Pancreas (tissue), 10 donors: Measurements from ENCODE around the gene ZNF554. TPM values are rescaled to one million over a fixed set of nuclear protein-coding genes. Genes with fewer than 3 reads are reported as not detected.
A peak's percentile ranks its signal among the peaks of the same experiment; 100 is the strongest.

ENCODE experiments used
- ATAC-seq, 4 donors: fragments of 200-7000 bp; cut with Tn5 transposase; one replicate each; pipeline versions ENCODE4 v1.8.0 to v1.9.1; 2020; ENCODE audit warnings: mild to moderate bottlenecking in 4 of 4, moderate library complexity in 4 of 4
- DNase-seq, 6 donors: peaks; one replicate each; pipeline ENCODE4 v3.0.0-alpha.2; 2020
- FAIRE-seq: peaks from 2 replicates; lab custom pipeline; 2012; peaks lifted over from hg19 to GRCh38; lab: Jason Lieb, UNC
- H3K27ac ChIP-seq, 4 donors: fragments of 200-600 bp; sonication (generic); 1 replicate in 3 of 4; 2 replicates in 1 of 4; pipeline versions ENCODE4 v1.5.0 to v1.8.0; 2020
- H3K27me3 ChIP-seq, 4 donors: fragments of 200-600 bp; one replicate each; pipeline ENCODE4 v1.8.0; 2021
- H3K36me3 ChIP-seq, 3 donors: fragments of 200-600 bp; sonication (generic) in 1 of 3; one replicate each; pipeline versions ENCODE4 v1.5.0 to v1.8.0; 2020 to 2021
- H3K4me1 ChIP-seq, 3 donors: fragments of 200-600 bp; one replicate each; pipeline ENCODE4 v1.8.0; 2021
- H3K4me3 ChIP-seq, 4 donors: fragments of 200-600 bp; sonication (generic) in 2 of 4; one replicate each; pipeline versions ENCODE4 v1.5.0 to v1.8.0; 2020 to 2021
- H3K9me3 ChIP-seq, 4 donors: fragments of 200-600 bp; one replicate each; pipeline ENCODE4 v1.8.0; 2021
- CTCF ChIP-seq, 4 donors: fragments of 200-600 bp; sonication (generic) in 3 of 4; IDR thresholded peaks; one replicate each; pipeline versions ENCODE4 v1.5.0 to v1.8.0; 2021; ENCODE audit warnings: antibody characterized with exemption in 4 of 4
- WGBS, 2 donors: extraction: QIAGEN DNeasy Blood & Tissue Kit; methylation state at CpG; one replicate each; pipeline ENCODE4 v1.1.7; 2013; 5-methylcytosine and 5-hydroxymethylcytosine counted together
- intact Hi-C, 3 donors: fragments of 100-400 bp; cut with DNase I; formaldehyde crosslinking; loops; one replicate each; pipeline versions ENCODE4 v1.11.1 to v1.14.2; 2022
- polyA plus RNA-seq, 2 donors: library from polyadenylated mRNA; stranded (reverse); fragments of 200-250 nt; gene quantifications; one replicate each; pipeline ENCODE4 v1.2.3, GENCODE V29; 2013
- total RNA-seq, 6 donors: library from RNA; stranded (reverse); fragmentation: NEBNext Ultra II Directional in 4 of 6; extraction: Animal tissue kit (Norgen Biotek cat#: 25700) in 4 of 6; gene quantifications; one replicate each; pipeline versions ENCODE4 v1.2.1 to v1.2.4, GENCODE V29; 2021 to 2023
- donor health status: healthy with polysubstance abuse.
- donor health status: DM: no; HTN: no; CAD: no; lungs with moderate emphysema.
- donor health status: DM: no; HTN: no; CAD: no.
- donor health status: control.
- donor health status: control.
- donor health status: Bipolar disorder and iron deficiency.
- donor health status: DM: yes; HTN: yes; CAD: no.
- donor health status: DM: no; HTN: no; CAD: no.
- donor health status: DM: no; HTN: no; CAD: no.
- donor health status: DM: yes; HTN: yes; CAD: no.

ZNF554 gene
- total and polyA plus RNA-seq, 8 donors: 2.6 to 5.2 (median 3.6) TPM

GRCh38 chr19:2856457-2857050, 36.9 kb downstream of the ZNF554 start:
- TF ChIP-seq CTCF (IDR thresholded peaks at IDR 0.05): no peak
- H3K27me3 ChIP-seq: no peaks in the 10 kb centered on the region
- H3K36me3 ChIP-seq: peaks cover 1 to 22% (median 22%) of the 10 kb centered on the region in 3 donors
- no peak overlapping the region for H3K4me3 ChIP-seq
- FAIRE-seq (no peak), DNase-seq (no peak), ATAC-seq (no peak)
- intact Hi-C loops: no loop called here
- peaks cover 0 to 10% (median 0%) of the 10 kb centered on the region in 4 donors for H3K9me3 ChIP-seq
- 94 to 96% methylated on average over 5 of the region's 5 CpGs for WGBS, 2 donors
- H3K27ac ChIP-seq: no peak overlapping the region
- H3K4me1 ChIP-seq: no peaks in the 10 kb centered on the region

- no peaks in the 10 kb centered on the region for H3K9me3 ChIP-seq
- 79 to 81% methylated on average over 27 of the region's 27 CpGs for WGBS, 2 donors
- intact Hi-C loops: no loop called here
Observed at GRCh38 chr19:2858864-2859263, 39.2 kb downstream of the ZNF554 start.

GRCh38 chr19:2863816-2864215, 44.1 kb downstream of the ZNF554 start:
- DNase-seq: no peak
- H3K4me3 ChIP-seq: no peak overlapping the region
- no peak for TF ChIP-seq CTCF (IDR thresholded peaks at IDR 0.05)
- no peak overlapping the region for H3K27ac ChIP-seq
- H3K4me1 ChIP-seq: no peaks in the 10 kb centered on the region
- ATAC-seq: no peak
- H3K36me3 ChIP-seq: no peaks in the 10 kb centered on the region
- WGBS, 2 donors: 40% methylated on average over 10 of the region's 10 CpGs
- FAIRE-seq: no peak
- intact Hi-C loops: no loop called here
- no peaks in the 10 kb centered on the region for H3K9me3 ChIP-seq
- H3K27me3 ChIP-seq: no peaks in the 10 kb centered on the region

More at GRCh38 chr19:2858864-2859263, 39.2 kb downstream of the ZNF554 start:
- Histone ChIP-seq H3K27ac (no peak overlapping the region), H3K27me3 (no peaks in the 10 kb centered on the region), H3K4me3 (no peak overlapping the region), H3K4me1 (no peaks in the 10 kb centered on the region), H3K36me3 (no peaks in the 10 kb centered on the region)
- FAIRE-seq (no peak), DNase-seq (no peak), ATAC-seq (no peak)
- TF ChIP-seq CTCF (IDR thresholded peaks at IDR 0.05): no peak

- TF ChIP-seq CTCF (IDR thresholded peaks at IDR 0.05): no peak
- intact Hi-C loops: no loop called here
- Histone ChIP-seq H3K4me3 (no peak overlapping the region), H3K36me3 (no peaks in the 10 kb centered on the region), H3K9me3 (no peaks in the 10 kb centered on the region), H3K27ac (peak overlapping the region in 1 of 4 donors; percentile 26), H3K4me1 (no peaks in the 10 kb centered on the region), H3K27me3 (no peaks in the 10 kb centered on the region)
- DNase-seq (peak in 1 of 6 donors; percentile 52), FAIRE-seq (no peak), ATAC-seq (peak in 1 of 4 donors; percentile 44)
- 27 to 29% methylated on average over 12 of the region's 12 CpGs for WGBS, 2 donors
Observed at GRCh38 chr19:2865334-2866100, 45.8 kb downstream of the ZNF554 start.
